Erythroblast (primary cell): ENCODE measurements around the gene EIPR1.

Experiments used
- DNase-seq, 2 experiments: peaks; one replicate each; lab custom pipeline; 2025; lab: John Stamatoyannopoulos, UW
- GATA1 ChIP-seq: IDR thresholded peaks from 2 replicates; pipeline ENCODE4 v1.6.1; 2011; ENCODE audit warnings: low read depth, mild to moderate bottlenecking, control low read depth, low read length, moderate library complexity
- POLR2A ChIP-seq: IDR thresholded peaks from 2 replicates; pipeline ENCODE4 v1.6.1; 2011; ENCODE audit warnings: mild to moderate bottlenecking, low read length

Gene EIPR1

DNA sequence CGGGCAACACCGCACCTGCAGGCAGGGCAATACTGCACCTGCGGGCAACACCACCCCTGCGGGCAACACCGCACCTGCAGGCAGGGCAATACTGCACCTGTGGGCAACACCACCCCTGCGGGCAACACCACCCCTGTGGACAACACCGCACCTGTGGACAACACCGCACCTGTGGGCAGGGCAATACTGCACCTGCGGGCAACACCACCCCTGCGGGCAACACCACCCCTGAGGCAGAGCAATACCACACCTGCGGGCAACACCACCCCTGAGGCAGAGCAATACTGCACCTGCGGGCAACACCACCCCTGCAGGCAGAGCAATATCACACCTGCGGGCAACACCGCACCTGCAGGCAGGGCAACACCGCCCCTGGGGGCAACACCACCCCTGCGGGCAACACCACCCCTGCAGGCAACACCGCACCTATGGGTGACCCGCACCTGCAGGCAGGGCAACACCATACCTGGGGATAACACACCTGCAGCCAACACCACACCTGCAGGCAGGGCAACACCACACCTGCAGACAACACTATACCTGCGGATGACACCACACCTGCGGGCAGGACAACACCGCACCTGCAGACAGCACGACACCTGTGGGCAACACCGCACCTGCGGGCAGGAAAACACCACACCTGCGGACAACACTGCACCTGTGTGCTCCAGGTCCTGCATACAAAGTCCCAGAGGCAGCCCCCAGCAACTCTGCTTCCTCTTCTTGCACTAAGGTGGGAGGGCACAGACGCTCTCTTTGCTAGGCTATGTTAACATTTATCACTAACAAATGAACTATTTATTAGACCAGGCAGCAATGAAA, 57.7 kb downstream of the EIPR1 start:
- no peak for TF ChIP-seq POLR2A
- no peak for TF ChIP-seq GATA1
- no peak for DNase-seq

GRCh38 chr2:3319134-3319533, 58.5 kb downstream of the EIPR1 start:
- TF ChIP-seq POLR2A = no peak
- TF ChIP-seq GATA1 = no peak
- no peak for DNase-seq

GRCh38 chr2:3317871-3318590, 59.6 kb downstream of the EIPR1 start:
- DNase-seq = no peak
- TF ChIP-seq POLR2A = no peak
- TF ChIP-seq GATA1 = no peak

DNA sequence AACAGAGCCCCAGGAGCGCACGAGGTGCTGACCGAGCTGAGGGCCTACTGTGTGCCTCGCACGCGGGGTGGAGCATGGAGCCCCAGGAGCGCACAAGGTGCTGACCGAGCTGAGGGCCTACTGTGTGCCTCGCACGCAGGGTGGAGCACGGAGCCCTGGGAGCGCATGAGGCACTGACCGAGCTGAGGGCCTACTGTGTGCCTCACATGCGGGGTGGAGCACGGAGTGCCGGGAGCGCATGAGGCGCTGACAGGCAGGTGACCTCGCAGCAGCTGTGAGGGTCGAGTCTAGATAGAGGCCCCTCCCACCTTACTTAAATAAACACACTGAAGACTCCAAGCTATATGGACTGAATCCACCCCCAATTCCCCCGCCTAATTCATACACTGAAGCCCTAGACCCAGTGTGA, 60.3 kb downstream of the EIPR1 start:
- TF ChIP-seq GATA1 (no peak), POLR2A (no peak)
- no peak for DNase-seq

GRCh38 chr2:3316456-3317276, 61.0 kb downstream of the EIPR1 start:
- no peak for DNase-seq
- no peak for TF ChIP-seq GATA1
- no peak for TF ChIP-seq POLR2A

- no peak for TF ChIP-seq GATA1
- TF ChIP-seq POLR2A = no peak
- no peak for DNase-seq
These were observed 63.0 kb downstream of the EIPR1 start for GRCh38 chr2:3314626-3315025.

- DNase-seq = no peak
- TF ChIP-seq GATA1 (no peak), POLR2A (no peak)
These were observed 63.7 kb downstream of the EIPR1 start for GRCh38 chr2:3313781-3314375.

DNA sequence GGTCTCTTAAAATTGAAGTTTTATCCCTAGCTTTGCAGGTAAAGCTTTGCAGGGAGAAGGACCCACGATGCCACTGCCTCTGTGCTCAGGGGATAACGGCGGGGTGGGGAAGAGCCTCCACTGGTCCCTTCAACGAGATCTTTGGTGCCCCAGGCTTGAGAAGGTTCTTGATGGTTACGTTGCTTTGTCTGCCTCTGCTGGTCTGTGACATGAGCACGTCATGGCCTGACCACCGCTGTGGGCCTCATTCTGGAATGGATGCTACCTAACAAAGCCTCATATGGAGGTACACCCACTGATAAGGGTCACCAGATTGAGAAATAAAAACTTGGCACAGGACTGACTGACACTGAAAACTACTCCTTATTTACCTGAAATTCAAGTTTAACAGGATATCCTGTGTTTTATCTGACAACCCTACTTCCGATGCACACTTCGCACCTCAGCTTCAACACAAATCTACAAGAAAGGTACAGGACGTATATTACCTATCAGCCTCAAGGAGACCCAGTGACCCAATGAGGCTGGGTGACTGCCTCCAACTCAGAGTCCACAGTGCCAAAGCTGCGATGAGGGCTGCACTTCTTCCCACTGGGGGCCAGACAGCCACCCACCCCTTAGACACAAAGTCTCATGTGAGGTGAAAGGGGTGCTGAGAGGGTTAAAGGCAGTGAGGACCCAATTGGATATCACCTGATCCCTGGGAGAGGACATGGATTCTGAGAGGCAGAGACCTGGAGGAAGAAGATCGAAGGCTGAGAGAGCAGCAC, 64.9 kb downstream of the EIPR1 start:
- TF ChIP-seq POLR2A = no peak
- no peak for TF ChIP-seq GATA1
- DNase-seq = no peak

GRCh38 chr2:3311601-3312000, 66.0 kb downstream of the EIPR1 start:
- DNase-seq = no peak
- TF ChIP-seq POLR2A (no peak), GATA1 (no peak)

GRCh38 chr2:3309496-3310355, 67.9 kb downstream of the EIPR1 start:
- TF ChIP-seq GATA1 = no peak
- no peak for TF ChIP-seq POLR2A
- no peak for DNase-seq

GRCh38 chr2:3307901-3308300, 69.7 kb downstream of the EIPR1 start:
- DNase-seq = no peak
- TF ChIP-seq GATA1 (no peak), POLR2A (no peak)

GRCh38 chr2:3307236-3307635, 70.4 kb downstream of the EIPR1 start:
- no peak for TF ChIP-seq GATA1
- TF ChIP-seq POLR2A = no peak
- DNase-seq = no peak
